CD14-positive monocyte (primary cell): ENCODE data around the gene CMTM1. TPM values are rescaled to one million over a fixed set of nuclear protein-coding genes. Genes with fewer than 3 reads are reported as not detected.

Experiments
- DNase-seq, 3 donors: peaks; one replicate each; pipeline ENCODE4 v3.0.0-alpha.2; 2011 to 2022
- H2AFZ ChIP-seq: 2 replicates; pipeline ENCODE4 v1.6.0; 2012; ENCODE audit warnings: mild to moderate bottlenecking, low read depth, low read length, inconsistent platforms; ENCODE audit not compliant: insufficient read depth, poor library complexity, severe bottlenecking
- H3K27ac ChIP-seq, 2 donors: 1 replicate in 1 of 2; 2 replicates in 1 of 2; pipeline ENCODE4 v1.5.1; 2012 to 2013; ENCODE audit warnings: low read length in 2 of 2, control low read depth in 1 of 2, inconsistent platforms in 1 of 2, low read depth in 1 of 2, mild to moderate bottlenecking in 1 of 2
- H3K27me3 ChIP-seq, 2 donors: one replicate each; pipeline versions ENCODE4 v1.6.0 to v1.6.1; 2011 to 2013; ENCODE audit warnings: low read length in 2 of 2; ENCODE audit not compliant: control insufficient read depth in 2 of 2, insufficient read depth in 2 of 2
- H3K36me3 ChIP-seq, 2 donors: replicated peaks in 1 of 2; 1 replicate in 1 of 2; 2 replicates in 1 of 2; pipeline versions ENCODE4 v1.5.1 to v1.6.1; 2012 to 2013; ENCODE audit warnings: low read length in 2 of 2, control low read depth in 1 of 2, inconsistent platforms in 1 of 2, mild to moderate bottlenecking in 1 of 2; ENCODE audit not compliant: insufficient read depth in 2 of 2, control insufficient read depth in 1 of 2
- H3K4me1 ChIP-seq, 2 donors: 1 replicate in 1 of 2; 2 replicates in 1 of 2; pipeline versions ENCODE4 v1.5.1 to v1.6.1; 2012 to 2013; ENCODE audit warnings: low read length in 2 of 2, control low read depth in 1 of 2, inconsistent platforms in 1 of 2, mild to moderate bottlenecking in 1 of 2, moderate library complexity in 1 of 2; ENCODE audit not compliant: insufficient read depth in 2 of 2, control insufficient read depth in 1 of 2
- H3K4me2 ChIP-seq: replicated peaks from 2 replicates; pipeline ENCODE3; 2012; ENCODE audit warnings: low read length, moderate library complexity, mild to moderate bottlenecking; ENCODE audit not compliant: poor library complexity, severe bottlenecking; ENCODE audit errors: extremely low read depth
- H3K4me3 ChIP-seq, 3 experiments: fragments of 200-600 bp in 1 of 3; sonication (generic) in 1 of 3; replicated peaks in 1 of 3; 1 replicate in 2 of 3; 2 replicates in 1 of 3; pipeline ENCODE4 v1.5.1; 2011 to 2013; ENCODE audit warnings: low read length in 3 of 3, mild to moderate bottlenecking in 3 of 3, control low read depth in 2 of 3, low read depth in 2 of 3, inconsistent platforms in 1 of 3, moderate library complexity in 1 of 3
- H3K79me2 ChIP-seq: 2 replicates; pipeline ENCODE4 v1.6.0; 2012; ENCODE audit warnings: mild to moderate bottlenecking, control low read depth, inconsistent platforms, low read length, moderate library complexity; ENCODE audit not compliant: insufficient read depth
- H3K9ac ChIP-seq: 2 replicates; pipeline ENCODE4 v1.6.0; 2017; ENCODE audit warnings: low read length, mild to moderate bottlenecking; ENCODE audit not compliant: insufficient read depth, poor library complexity, severe bottlenecking
- H3K9me3 ChIP-seq, 2 donors: replicated peaks in 1 of 2; 1 replicate in 1 of 2; 2 replicates in 1 of 2; pipeline versions ENCODE4 v1.5.1 to v1.6.1; 2012 to 2013; ENCODE audit warnings: low read length in 2 of 2, control low read depth in 1 of 2; ENCODE audit not compliant: control insufficient read depth in 1 of 2, insufficient read depth in 1 of 2
- H4K20me1 ChIP-seq: 2 replicates; pipeline ENCODE4 v1.6.0; 2012; ENCODE audit warnings: mild to moderate bottlenecking, low read length, control low read depth, moderate library complexity; ENCODE audit not compliant: insufficient read depth
- H3K27ac Mint-ChIP-seq, 7 donors: one replicate each; pipeline ENCODE4 v1.8.0; 2020; ENCODE audit warnings: mild to moderate bottlenecking in 7 of 7, mixed read lengths in 7 of 7, moderate library complexity in 6 of 7, inconsistent platforms in 2 of 7
- H3K27me3 Mint-ChIP-seq, 3 donors: one replicate each; pipeline ENCODE4 v1.8.0; 2021 to 2022; ENCODE audit warnings: low read depth in 3 of 3, mild to moderate bottlenecking in 3 of 3, mixed read lengths in 3 of 3, moderate library complexity in 3 of 3, inconsistent platforms in 1 of 3
- H3K36me3 Mint-ChIP-seq, 2 donors: one replicate each; pipeline ENCODE4 v1.8.0; 2020; ENCODE audit warnings: mixed read lengths in 2 of 2, inconsistent platforms in 1 of 2, mild to moderate bottlenecking in 1 of 2
- H3K4me1 Mint-ChIP-seq: one replicate; pipeline ENCODE4 v1.8.0; 2020; ENCODE audit warnings: mild to moderate bottlenecking, mixed read lengths
- H3K4me3 Mint-ChIP-seq, 2 donors: one replicate each; pipeline ENCODE4 v1.8.0; 2020; ENCODE audit warnings: mild to moderate bottlenecking in 2 of 2, mixed read lengths in 2 of 2, moderate library complexity in 1 of 2
- H3K9me3 Mint-ChIP-seq, 7 donors: one replicate each; pipeline ENCODE4 v1.8.0; 2020 to 2022; ENCODE audit warnings: mixed read lengths in 7 of 7, mild to moderate bottlenecking in 6 of 7, moderate library complexity in 6 of 7, inconsistent platforms in 2 of 7
- WGBS: methylation state at CpG from one replicate; pipeline ENCODE4 v1.1.5; 2013; ENCODE audit warnings: missing lambda C conversion rate; ENCODE audit not compliant: insufficient coverage; 5-methylcytosine and 5-hydroxymethylcytosine counted together
- intact Hi-C, 2 donors: fragments of 100-400 bp; cut with micrococcal nuclease; formaldehyde crosslinking; loops; one replicate each; pipeline versions ENCODE4 v1.15.0 to v1.15.1; 2023
- polyA plus RNA-seq, 3 donors: library from polyadenylated mRNA; depleted of rRNA in 1 of 3; unstranded in 2 of 3; stranded (reverse) in 1 of 3; fragments of 300-500 nt in 2 of 3; fragments of >200 nt in 1 of 3; fragmentation: Illumina TruSeq in 2 of 3; gene quantifications; 1 replicate in 2 of 3; 2 replicates in 1 of 3; pipeline ENCODE4 v1.2.3, GENCODE V29; 2012 to 2021
- TF ChIP-seq, protein P1 (sequence below): fragments of 200-600 bp; IDR thresholded peaks from one replicate; pipeline ENCODE4 v1.8.0; 2022; ENCODE audit warnings: antibody characterized with exemption, mild to moderate bottlenecking

Gene CMTM1
- polyA plus RNA-seq, 3 donors, result 1.6 to 3.3 (median 2.5) TPM

DNA sequence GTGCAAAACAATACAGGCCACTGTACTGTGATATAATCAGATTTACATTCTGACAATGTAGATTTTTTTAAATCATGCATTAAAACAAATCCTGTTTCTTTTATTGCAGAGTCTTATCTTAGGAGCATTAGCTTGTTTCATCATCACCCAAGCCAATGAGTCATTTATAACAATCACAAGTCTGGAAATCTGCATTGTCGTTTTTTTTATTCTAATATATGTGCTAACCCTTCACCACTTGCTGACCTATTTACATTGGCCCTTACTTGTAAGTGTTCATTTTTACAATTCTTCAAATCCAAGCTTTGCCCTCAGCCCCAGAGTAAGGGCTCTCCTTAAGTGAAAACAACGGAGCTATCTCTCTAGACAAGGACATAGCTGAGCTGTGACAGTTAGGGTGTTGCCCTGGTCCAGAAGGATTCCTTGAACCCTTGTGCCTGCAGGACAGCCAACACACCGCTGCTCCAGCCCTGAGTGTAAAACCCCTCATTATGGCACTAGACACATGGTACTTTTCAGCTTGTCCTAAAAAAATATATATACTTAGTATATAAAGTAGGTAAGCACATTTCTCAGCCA lies 3.7 kb downstream of the CMTM1 start:
- H3K36me3 Mint-ChIP-seq, result peaks cover 46 to 55% of the 10 kb centered on the region in 2 donors
- TF ChIP-seq, protein P1, sequence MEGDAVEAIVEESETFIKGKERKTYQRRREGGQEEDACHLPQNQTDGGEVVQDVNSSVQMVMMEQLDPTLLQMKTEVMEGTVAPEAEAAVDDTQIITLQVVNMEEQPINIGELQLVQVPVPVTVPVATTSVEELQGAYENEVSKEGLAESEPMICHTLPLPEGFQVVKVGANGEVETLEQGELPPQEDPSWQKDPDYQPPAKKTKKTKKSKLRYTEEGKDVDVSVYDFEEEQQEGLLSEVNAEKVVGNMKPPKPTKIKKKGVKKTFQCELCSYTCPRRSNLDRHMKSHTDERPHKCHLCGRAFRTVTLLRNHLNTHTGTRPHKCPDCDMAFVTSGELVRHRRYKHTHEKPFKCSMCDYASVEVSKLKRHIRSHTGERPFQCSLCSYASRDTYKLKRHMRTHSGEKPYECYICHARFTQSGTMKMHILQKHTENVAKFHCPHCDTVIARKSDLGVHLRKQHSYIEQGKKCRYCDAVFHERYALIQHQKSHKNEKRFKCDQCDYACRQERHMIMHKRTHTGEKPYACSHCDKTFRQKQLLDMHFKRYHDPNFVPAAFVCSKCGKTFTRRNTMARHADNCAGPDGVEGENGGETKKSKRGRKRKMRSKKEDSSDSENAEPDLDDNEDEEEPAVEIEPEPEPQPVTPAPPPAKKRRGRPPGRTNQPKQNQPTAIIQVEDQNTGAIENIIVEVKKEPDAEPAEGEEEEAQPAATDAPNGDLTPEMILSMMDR, result no peak
- no peaks in the 10 kb centered on the region for H3K27me3 ChIP-seq
- H3K4me1 Mint-ChIP-seq, result peaks cover 18% of the 10 kb centered on the region
- no peak overlapping the region for H3K27ac ChIP-seq
- no peak overlapping the region for H2AFZ ChIP-seq
- H3K36me3 ChIP-seq, result peaks cover 26 to 32% of the 10 kb centered on the region in 2 donors
- peaks cover 0 to 4% (median 0%) of the 10 kb centered on the region in 7 donors for H3K9me3 Mint-ChIP-seq
- H3K4me2 ChIP-seq, result no peak overlapping the region
- peaks cover 31% of the 10 kb centered on the region for H4K20me1 ChIP-seq
- no peak overlapping the region for H3K4me3 Mint-ChIP-seq
- H3K9ac ChIP-seq, result no peak overlapping the region
- H3K27ac Mint-ChIP-seq, result peak overlapping the region in 1 of 7 donors; percentile 4
- peak in 2 of 3 donors; percentile 38 to 52 for DNase-seq
- H3K4me1 ChIP-seq, result peaks cover 7 to 17% of the 10 kb centered on the region in 2 donors
- no CpG with 5 or more reads among the region's 3 CpGs for WGBS
- peaks cover 0 to 3% (median 0%) of the 10 kb centered on the region in 3 donors for H3K27me3 Mint-ChIP-seq
- H3K4me3 ChIP-seq, result no peak overlapping the region
- peaks cover 13% of the 10 kb centered on the region for H3K79me2 ChIP-seq
- no peaks in the 10 kb centered on the region for H3K9me3 ChIP-seq
- intact Hi-C loops, result loop anchor here in 1 of 2 donors (5.0 kb wide), 1 partner anchor 32 kb away; the partner anchor contains the start of gene CMTM3

DNA sequence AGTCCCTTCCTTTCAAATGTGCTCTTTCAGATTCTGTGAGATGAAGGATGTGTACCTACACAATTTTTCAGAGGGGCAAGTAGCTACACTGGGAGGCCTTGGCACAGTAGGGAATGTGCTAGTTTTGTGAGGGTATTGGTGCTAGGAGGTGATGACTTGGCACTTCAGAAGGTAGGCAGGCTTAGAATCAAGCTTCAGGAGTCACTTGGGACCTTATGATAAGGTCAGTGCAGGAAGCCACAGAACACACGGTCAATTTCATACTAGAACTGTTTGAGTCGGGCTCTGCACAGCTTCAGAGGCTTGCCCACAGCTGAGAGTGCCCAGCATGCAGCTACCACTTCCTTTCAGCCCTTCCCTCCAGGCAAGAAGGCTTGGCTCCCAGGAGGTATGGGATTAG lies 6.1 kb downstream of the CMTM1 start:
- Histone ChIP-seq H3K9ac (no peak overlapping the region), H3K27me3 (peaks cover under 1 to 4% of the 10 kb centered on the region in 2 donors), H3K4me3 (no peak overlapping the region), H2AFZ (no peak overlapping the region), H3K4me2 (no peak overlapping the region), H3K36me3 (peaks cover 4 to 8% of the 10 kb centered on the region in 2 donors), H3K9me3 (no peaks in the 10 kb centered on the region), H3K79me2 (no peaks in the 10 kb centered on the region), H4K20me1 (peaks cover 8% of the 10 kb centered on the region), H3K4me1 (peaks cover 7 to 17% of the 10 kb centered on the region in 2 donors), H3K27ac (no peak overlapping the region)
- no peak for DNase-seq
- H3K27me3 Mint-ChIP-seq, result peaks cover 2 to 8% (median 4%) of the 10 kb centered on the region in 3 donors
- peak overlapping the region in 4 of 7 donors; percentile 15 to 68 (median 36) for H3K27ac Mint-ChIP-seq
- H3K36me3 Mint-ChIP-seq, result peaks cover 30 to 34% of the 10 kb centered on the region in 2 donors
- WGBS, result no CpG with 5 or more reads among the region's 2 CpGs
- TF ChIP-seq, protein P1, result no peak
- peaks cover 20% of the 10 kb centered on the region for H3K4me1 Mint-ChIP-seq
- intact Hi-C loops, result no loop called here
- no peak overlapping the region for H3K4me3 Mint-ChIP-seq
- peaks cover 0 to under 1% (median 0%) of the 10 kb centered on the region in 7 donors for H3K9me3 Mint-ChIP-seq
